Osteocyte (in vitro differentiated cells): ENCODE measurements around the gene IFIT1B. TPM values are rescaled to one million over a fixed set of nuclear protein-coding genes. Genes with fewer than 3 reads are reported as not detected.
A peak's percentile ranks its signal among the peaks of the same experiment; 100 is the strongest.

Experiments used
- DNase-seq: peaks from one replicate; pipeline ENCODE4 v3.0.0; 2021; ENCODE audit warnings: mixed read lengths; ENCODE audit not compliant: unreplicated experiment; ENCODE audit errors: extremely low spot score
- H3K27ac Mint-ChIP-seq: one replicate; pipeline ENCODE4 v1.8.0; 2021; ENCODE audit warnings: mild to moderate bottlenecking, mixed read lengths; ENCODE audit not compliant: unreplicated experiment
- H3K27me3 Mint-ChIP-seq: one replicate; pipeline ENCODE4 v1.8.0; 2021; ENCODE audit warnings: mixed read lengths; ENCODE audit not compliant: unreplicated experiment
- H3K36me3 Mint-ChIP-seq: one replicate; pipeline ENCODE4 v1.8.0; 2021; ENCODE audit warnings: mixed read lengths; ENCODE audit not compliant: unreplicated experiment
- H3K4me1 Mint-ChIP-seq: one replicate; pipeline ENCODE4 v1.8.0; 2021; ENCODE audit warnings: mixed read lengths; ENCODE audit not compliant: unreplicated experiment
- H3K4me3 Mint-ChIP-seq: one replicate; pipeline ENCODE4 v1.8.0; 2021; ENCODE audit warnings: mild to moderate bottlenecking, moderate library complexity, mixed read lengths; ENCODE audit not compliant: unreplicated experiment
- H3K9me3 Mint-ChIP-seq: one replicate; pipeline ENCODE4 v1.8.0; 2021; ENCODE audit warnings: mixed read lengths; ENCODE audit not compliant: unreplicated experiment
- total RNA-seq: library from RNA; stranded (reverse); gene quantifications from 2 replicates; pipeline ENCODE4 v1.2.1, GENCODE V29; 2021
- TF ChIP-seq, protein P1 (sequence below): fragments of 200-600 bp; sonication (generic); IDR thresholded peaks from 2 replicates; pipeline ENCODE4 v1.5.0; 2021; ENCODE audit warnings: antibody characterized with exemption, mild to moderate bottlenecking, moderate library complexity

Gene IFIT1B
- total RNA-seq, 1 donor from 2014 or later = not detected

DNA sequence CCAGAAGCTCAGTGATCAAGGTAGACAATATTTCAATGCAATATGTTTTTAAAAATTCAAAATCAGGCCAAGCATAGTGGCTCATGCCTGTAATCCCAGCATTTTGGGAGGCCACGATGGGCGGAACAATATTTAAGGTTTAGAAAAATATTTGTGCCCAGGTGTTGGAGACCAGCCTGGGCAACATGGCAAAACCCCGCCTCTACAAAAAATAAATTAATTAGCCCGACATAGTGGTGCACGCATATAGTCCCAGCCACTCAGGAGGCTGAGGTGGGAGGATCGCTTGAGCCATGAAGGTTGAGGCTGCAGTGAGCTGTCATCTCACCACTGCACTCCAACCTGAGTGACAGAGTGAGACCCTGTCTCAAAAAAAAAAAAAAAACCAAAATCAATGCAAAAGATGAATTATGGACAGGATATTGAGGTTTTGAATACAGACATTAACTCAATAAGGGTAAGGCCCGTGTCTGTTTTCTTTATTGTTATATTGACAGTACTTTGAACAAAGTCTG, 35.6 kb downstream of the IFIT1B start:
- Mint-ChIP-seq H3K9me3 (no peaks in the 10 kb centered on the region), H3K27ac (peak overlapping the region; percentile 99), H3K4me1 (peaks cover 35% of the 10 kb centered on the region), H3K4me3 (peak overlapping the region; percentile 98), H3K36me3 (peaks cover 18% of the 10 kb centered on the region), H3K27me3 (no peaks in the 10 kb centered on the region)
- TF ChIP-seq, protein P1, sequence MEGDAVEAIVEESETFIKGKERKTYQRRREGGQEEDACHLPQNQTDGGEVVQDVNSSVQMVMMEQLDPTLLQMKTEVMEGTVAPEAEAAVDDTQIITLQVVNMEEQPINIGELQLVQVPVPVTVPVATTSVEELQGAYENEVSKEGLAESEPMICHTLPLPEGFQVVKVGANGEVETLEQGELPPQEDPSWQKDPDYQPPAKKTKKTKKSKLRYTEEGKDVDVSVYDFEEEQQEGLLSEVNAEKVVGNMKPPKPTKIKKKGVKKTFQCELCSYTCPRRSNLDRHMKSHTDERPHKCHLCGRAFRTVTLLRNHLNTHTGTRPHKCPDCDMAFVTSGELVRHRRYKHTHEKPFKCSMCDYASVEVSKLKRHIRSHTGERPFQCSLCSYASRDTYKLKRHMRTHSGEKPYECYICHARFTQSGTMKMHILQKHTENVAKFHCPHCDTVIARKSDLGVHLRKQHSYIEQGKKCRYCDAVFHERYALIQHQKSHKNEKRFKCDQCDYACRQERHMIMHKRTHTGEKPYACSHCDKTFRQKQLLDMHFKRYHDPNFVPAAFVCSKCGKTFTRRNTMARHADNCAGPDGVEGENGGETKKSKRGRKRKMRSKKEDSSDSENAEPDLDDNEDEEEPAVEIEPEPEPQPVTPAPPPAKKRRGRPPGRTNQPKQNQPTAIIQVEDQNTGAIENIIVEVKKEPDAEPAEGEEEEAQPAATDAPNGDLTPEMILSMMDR = no peak
- no peak for DNase-seq

DNA sequence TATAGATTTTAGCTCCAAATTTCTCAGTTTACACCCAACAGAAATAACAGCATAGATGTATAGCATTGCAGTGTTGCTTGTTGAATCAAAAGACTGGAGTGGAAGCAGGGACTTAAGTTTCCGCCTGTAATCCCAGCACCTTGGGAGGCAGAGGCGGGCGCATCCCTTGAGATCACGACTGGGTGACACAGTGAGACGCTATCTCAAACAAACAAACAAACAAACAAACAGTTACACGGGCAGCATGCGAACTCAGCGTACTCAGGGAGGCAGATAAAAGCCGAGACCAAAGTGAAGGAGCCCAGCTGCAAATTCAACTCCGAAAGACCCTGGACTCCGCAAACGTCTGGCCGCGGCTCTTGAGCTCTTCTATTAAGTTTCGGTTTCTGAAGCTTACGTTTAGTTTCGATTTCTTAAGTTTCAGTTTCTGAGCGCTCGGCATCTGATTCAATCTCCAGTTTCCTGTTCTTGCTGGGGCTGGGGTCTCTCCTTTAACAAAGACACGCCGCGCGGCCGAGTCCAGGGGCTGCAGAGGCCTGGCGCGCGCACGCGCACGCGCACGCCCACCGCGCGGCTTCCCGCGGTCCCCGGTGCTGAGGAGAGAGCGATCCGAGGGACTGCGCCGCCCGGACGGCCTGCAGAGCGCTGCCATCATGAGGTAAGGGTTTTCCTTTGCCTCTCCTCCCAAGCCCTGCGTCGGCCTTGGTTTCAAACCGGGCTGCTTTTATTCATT, 36.5 kb downstream of the IFIT1B start, which contains the start of gene IFIT5:
IFIT5 (plus strand) TSS at position 423 of the 733 bp plus-strand sequence; CDS start at position 654, 231 bp downstream.
- peak within 1 kb of the TSS; percentile 98 for H3K4me3 Mint-ChIP-seq
- H3K27ac Mint-ChIP-seq = peak within 1 kb of the TSS; percentile 99
- H3K4me1 Mint-ChIP-seq = peaks cover 37% of the 10 kb centered on the region
- H3K27me3 Mint-ChIP-seq = no peaks in the 10 kb centered on the region
- peak; percentile 90 for DNase-seq
- no peaks in the 10 kb centered on the region for H3K9me3 Mint-ChIP-seq
- TF ChIP-seq, protein P1 = no peak
- peaks cover 23% of the 10 kb centered on the region for H3K36me3 Mint-ChIP-seq

DNA sequence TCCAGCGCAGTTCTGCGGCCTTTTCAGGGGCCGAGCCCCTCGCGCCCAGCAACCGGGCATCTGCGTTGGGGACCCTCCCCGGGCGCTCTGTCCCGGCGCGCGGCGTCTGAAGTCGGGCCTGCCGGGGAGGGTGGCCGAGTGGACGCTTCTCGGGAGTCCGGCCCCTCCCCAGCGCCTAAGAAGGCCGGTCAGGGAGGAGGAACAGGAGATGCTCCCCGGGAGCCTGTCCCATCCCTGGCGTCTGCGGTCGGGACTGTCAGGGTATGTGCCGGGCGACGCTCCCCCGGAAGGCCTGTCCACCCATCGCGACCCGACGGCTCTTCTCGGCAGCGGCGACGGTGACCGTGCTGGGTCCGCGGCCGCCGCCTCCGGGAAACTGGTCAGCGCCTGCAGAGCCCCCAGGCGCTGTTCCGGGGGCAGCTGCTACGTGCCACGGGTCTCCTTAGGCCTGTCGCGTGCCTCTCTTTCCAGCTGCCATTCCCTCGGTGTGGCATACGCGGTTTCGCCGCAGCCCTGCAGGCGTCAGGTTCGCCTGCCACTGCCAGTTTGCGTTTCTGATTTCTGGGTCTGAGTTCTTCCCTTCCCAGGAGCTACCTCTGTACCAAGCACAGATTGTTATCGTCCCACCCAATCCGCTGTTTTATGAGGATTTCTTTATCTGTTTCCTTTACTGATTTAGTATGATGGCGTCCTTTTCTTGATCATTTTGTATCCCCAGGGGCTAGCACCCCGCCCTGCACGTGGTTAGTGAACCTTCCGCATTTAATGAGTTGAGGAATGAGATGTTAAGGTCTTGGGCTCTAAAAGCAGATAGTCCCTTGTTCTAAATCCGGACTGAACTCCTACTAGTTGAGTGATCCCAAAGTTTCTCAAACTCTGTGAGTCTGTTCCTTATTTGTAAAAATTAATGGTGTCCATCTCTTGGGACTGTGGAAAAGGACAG, 37.3 kb downstream of the IFIT1B start:
- H3K27ac Mint-ChIP-seq = peak overlapping the region; percentile 99
- peak; percentile 87 for DNase-seq
- H3K36me3 Mint-ChIP-seq = peaks cover 23% of the 10 kb centered on the region
- no peaks in the 10 kb centered on the region for H3K27me3 Mint-ChIP-seq
- H3K4me3 Mint-ChIP-seq = peak overlapping the region; percentile 98
- TF ChIP-seq, protein P1 = peak; percentile 14
- H3K4me1 Mint-ChIP-seq = peaks cover 41% of the 10 kb centered on the region
- no peaks in the 10 kb centered on the region for H3K9me3 Mint-ChIP-seq

DNA sequence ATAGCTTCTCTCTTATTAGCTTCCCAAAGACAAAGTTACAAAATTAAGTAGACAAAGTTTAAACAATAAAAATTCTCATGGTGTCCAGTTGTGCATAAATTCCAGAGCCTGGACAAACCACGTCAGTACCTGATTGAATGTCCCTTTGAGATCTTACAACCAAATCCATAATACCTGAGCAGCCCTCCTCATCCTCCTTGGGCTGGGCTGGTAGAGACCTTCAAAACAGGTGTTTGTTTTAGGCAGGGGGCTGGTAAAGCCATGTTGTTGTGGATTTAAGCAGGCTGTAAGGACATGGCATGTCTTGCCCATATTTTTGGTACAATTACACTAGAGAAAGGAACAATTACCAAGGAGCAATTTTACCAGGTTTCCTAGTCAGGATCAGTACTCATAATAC, 38.6 kb downstream of the IFIT1B start:
- Mint-ChIP-seq H3K27ac (peak overlapping the region; percentile 99), H3K4me1 (peaks cover 41% of the 10 kb centered on the region), H3K4me3 (peak overlapping the region; percentile 98), H3K27me3 (no peaks in the 10 kb centered on the region), H3K9me3 (no peaks in the 10 kb centered on the region), H3K36me3 (peaks cover 31% of the 10 kb centered on the region)
- no peak for DNase-seq
- TF ChIP-seq, protein P1 = no peak
